Measurements from ENCODE around the gene LYRM1.

DNA sequence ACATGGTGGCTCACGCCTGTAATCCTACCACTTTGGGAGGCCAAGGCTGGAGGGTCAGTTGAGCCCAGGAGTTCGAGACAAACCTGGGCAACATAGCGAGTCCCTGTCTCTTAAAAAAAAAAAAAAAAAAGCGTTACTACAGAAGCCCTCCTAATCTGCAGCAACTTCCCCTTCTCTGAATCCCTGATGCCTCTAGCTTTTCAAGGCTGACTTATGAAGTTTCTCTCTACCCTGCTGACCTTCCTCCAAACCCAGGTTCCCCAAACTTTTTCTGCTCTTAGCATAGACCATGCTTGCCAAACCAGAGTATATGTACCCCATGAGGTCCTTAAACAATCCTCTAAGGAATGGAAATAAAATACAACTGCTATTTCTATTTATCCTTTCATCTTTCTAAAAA lies 16.4 kb downstream of the LYRM1 start:
- no peak for TF ChIP-seq SMC3 (IDR thresholded peaks at IDR 0.05; ENCODE audit: low read depth, low read length)
- TF ChIP-seq CTCF (IDR thresholded peaks at IDR 0.05): no peak
- TF ChIP-seq, protein P1, sequence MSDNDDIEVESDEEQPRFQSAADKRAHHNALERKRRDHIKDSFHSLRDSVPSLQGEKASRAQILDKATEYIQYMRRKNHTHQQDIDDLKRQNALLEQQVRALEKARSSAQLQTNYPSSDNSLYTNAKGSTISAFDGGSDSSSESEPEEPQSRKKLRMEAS (IDR thresholded peaks at IDR 0.05; ENCODE audit: low read depth): no peak
- TF ChIP-seq, protein P2, sequence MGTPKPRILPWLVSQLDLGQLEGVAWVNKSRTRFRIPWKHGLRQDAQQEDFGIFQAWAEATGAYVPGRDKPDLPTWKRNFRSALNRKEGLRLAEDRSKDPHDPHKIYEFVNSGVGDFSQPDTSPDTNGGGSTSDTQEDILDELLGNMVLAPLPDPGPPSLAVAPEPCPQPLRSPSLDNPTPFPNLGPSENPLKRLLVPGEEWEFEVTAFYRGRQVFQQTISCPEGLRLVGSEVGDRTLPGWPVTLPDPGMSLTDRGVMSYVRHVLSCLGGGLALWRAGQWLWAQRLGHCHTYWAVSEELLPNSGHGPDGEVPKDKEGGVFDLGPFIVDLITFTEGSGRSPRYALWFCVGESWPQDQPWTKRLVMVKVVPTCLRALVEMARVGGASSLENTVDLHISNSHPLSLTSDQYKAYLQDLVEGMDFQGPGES (IDR thresholded peaks at IDR 0.05; ENCODE audit: low read depth, low read length): no peak
- TF ChIP-seq, protein P3, sequence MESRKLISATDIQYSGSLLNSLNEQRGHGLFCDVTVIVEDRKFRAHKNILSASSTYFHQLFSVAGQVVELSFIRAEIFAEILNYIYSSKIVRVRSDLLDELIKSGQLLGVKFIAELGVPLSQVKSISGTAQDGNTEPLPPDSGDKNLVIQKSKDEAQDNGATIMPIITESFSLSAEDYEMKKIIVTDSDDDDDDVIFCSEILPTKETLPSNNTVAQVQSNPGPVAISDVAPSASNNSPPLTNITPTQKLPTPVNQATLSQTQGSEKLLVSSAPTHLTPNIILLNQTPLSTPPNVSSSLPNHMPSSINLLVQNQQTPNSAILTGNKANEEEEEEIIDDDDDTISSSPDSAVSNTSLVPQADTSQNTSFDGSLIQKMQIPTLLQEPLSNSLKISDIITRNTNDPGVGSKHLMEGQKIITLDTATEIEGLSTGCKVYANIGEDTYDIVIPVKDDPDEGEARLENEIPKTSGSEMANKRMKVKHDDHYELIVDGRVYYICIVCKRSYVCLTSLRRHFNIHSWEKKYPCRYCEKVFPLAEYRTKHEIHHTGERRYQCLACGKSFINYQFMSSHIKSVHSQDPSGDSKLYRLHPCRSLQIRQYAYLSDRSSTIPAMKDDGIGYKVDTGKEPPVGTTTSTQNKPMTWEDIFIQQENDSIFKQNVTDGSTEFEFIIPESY (IDR thresholded peaks at IDR 0.05; ENCODE audit: borderline replicate concordance, low read depth): no peak
- TF ChIP-seq, protein P4, sequence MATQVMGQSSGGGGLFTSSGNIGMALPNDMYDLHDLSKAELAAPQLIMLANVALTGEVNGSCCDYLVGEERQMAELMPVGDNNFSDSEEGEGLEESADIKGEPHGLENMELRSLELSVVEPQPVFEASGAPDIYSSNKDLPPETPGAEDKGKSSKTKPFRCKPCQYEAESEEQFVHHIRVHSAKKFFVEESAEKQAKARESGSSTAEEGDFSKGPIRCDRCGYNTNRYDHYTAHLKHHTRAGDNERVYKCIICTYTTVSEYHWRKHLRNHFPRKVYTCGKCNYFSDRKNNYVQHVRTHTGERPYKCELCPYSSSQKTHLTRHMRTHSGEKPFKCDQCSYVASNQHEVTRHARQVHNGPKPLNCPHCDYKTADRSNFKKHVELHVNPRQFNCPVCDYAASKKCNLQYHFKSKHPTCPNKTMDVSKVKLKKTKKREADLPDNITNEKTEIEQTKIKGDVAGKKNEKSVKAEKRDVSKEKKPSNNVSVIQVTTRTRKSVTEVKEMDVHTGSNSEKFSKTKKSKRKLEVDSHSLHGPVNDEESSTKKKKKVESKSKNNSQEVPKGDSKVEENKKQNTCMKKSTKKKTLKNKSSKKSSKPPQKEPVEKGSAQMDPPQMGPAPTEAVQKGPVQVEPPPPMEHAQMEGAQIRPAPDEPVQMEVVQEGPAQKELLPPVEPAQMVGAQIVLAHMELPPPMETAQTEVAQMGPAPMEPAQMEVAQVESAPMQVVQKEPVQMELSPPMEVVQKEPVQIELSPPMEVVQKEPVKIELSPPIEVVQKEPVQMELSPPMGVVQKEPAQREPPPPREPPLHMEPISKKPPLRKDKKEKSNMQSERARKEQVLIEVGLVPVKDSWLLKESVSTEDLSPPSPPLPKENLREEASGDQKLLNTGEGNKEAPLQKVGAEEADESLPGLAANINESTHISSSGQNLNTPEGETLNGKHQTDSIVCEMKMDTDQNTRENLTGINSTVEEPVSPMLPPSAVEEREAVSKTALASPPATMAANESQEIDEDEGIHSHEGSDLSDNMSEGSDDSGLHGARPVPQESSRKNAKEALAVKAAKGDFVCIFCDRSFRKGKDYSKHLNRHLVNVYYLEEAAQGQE (IDR thresholded peaks at IDR 0.05; ENCODE audit: low read depth, low read length): no peak
